Measurements from ENCODE around the gene AFTPH. TPM values are rescaled to one million over a fixed set of nuclear protein-coding genes. Genes with fewer than 3 reads are reported as not detected.
"Not testable (repeated sequence)": the region's sequence is repeated elsewhere in the genome, so short reads cannot be mapped to it uniquely, and the experiment has no call there.

The AFTPH gene
- total RNA-seq, 2 experiments from 2014 or later = 31.1 to 38.9 TPM

- CTCF ChIA-PET = interaction anchor here (0.5 to 4.0 kb wide), 5 partner anchors 10 to 75 kb away, joined by 3 to 15 read pairs (median 4); partner anchors contain the start of gene AFTPH
Observed at GRCh38 chr2:64504774-64505720, 19.1 kb upstream of the AFTPH start.

GRCh38 chr2:64506686-64507085, 17.4 kb upstream of the AFTPH start:
- Mint-ChIP-seq H3K27me3 (peaks cover 3% of the 10 kb centered on the region), H3K9me3 (no peaks in the 10 kb centered on the region), H3K4me1 (no peaks in the 10 kb centered on the region), H3K36me3 (ENCODE audit: low read depth) (no peaks in the 10 kb centered on the region), H3K4me3 (no peak overlapping the region), H3K27ac (no peak overlapping the region)
- CTCF ChIA-PET = interaction anchor here (0.9 kb wide), 1 partner anchor 124 kb away, joined by 3 read pairs; no protein-coding TSS in a partner anchor
- POLR2A ChIA-PET = no interaction called here
- DNase-seq = no peak

More at GRCh38 chr2:64504774-64505720, 19.1 kb upstream of the AFTPH start:
- H3K9me3 Mint-ChIP-seq = no peaks in the 10 kb centered on the region
- no peak overlapping the region for H3K4me3 Mint-ChIP-seq
- peaks cover 7% of the 10 kb centered on the region for H3K4me1 Mint-ChIP-seq
- H3K36me3 Mint-ChIP-seq (ENCODE audit: low read depth) = no peaks in the 10 kb centered on the region
- no peak overlapping the region for H3K27ac Mint-ChIP-seq
- POLR2A ChIA-PET = interaction anchor here (0.7 kb wide), 1 partner anchor 372 kb away, joined by 3 read pairs; no protein-coding TSS in a partner anchor
- DNase-seq = no peak
- H3K27me3 Mint-ChIP-seq = peaks cover 3% of the 10 kb centered on the region

DNA sequence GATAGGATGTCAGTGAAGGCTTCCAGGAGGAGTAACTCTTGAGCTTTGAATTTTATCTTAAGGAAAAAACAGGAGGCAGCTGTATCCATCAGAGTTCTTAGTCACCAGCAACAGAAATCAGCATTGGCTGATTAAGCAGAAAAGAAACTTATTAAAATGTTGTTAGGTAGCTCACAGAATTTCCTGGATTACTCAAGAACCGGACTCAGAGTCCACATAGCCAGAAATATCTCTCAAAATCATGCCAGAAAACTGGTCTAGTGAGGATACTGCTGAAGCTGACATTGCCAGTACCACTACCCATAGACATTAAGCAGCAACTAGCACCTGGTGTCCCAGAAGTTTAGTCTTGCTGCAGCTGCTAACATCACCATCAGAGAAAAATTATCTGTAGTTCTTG, 10.1 kb upstream of the AFTPH start:
- H3K9me3 Mint-ChIP-seq = no peaks in the 10 kb centered on the region
- H3K36me3 Mint-ChIP-seq (ENCODE audit: low read depth) = no peaks in the 10 kb centered on the region
- no peaks in the 10 kb centered on the region for H3K4me1 Mint-ChIP-seq
- no peak overlapping the region for H3K27ac Mint-ChIP-seq
- H3K4me3 Mint-ChIP-seq = no peak overlapping the region
- CTCF ChIA-PET = interaction anchor here (0.9 to 1.6 kb wide), 4 partner anchors 9 to 183 kb away, joined by 3 read pairs; no protein-coding TSS in a partner anchor
- POLR2A ChIA-PET = interaction anchor here (0.6 kb wide), 1 partner anchor 130 kb away, joined by 3 read pairs; no protein-coding TSS in a partner anchor
- DNase-seq = no peak
- peaks cover 33% of the 10 kb centered on the region for H3K27me3 Mint-ChIP-seq

- Mint-ChIP-seq H3K9me3 (no peaks in the 10 kb centered on the region), H3K27me3 (peaks cover 31% of the 10 kb centered on the region), H3K36me3 (ENCODE audit: low read depth) (no peaks in the 10 kb centered on the region), H3K4me3 (no peak overlapping the region), H3K4me1 (no peaks in the 10 kb centered on the region), H3K27ac (no peak overlapping the region)
- ChIA-PET CTCF (interaction anchor here (0.6 to 1.7 kb wide), 5 partner anchors 8 to 185 kb away, joined by 3 read pairs; no protein-coding TSS in a partner anchor), POLR2A (no interaction called here)
- no peak for DNase-seq
Observed at GRCh38 chr2:64515086-64515485, 9.0 kb upstream of the AFTPH start.

- POLR2A ChIA-PET = no interaction called here
Observed at GRCh38 chr2:64516651-64517510, 7.2 kb upstream of the AFTPH start.

DNA sequence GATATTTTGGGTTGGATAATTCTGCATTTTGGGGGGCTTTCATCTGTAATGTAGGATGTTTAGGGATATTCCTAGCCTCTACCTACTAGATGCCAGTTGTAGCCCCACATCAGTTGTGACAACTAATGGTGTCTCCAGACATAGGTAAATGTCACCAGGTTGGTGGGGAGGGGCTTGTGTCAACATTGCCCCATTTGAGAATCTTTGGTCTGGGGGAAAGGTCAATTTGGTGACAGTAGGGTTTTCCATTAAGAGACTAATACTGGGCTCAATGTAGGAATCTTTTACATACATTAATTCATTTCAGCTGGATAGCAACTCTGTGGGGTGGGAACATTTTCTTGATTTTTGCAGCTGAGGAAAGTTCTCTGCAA, 6.6 kb upstream of the AFTPH start:
- Mint-ChIP-seq H3K4me3 (no peak overlapping the region), H3K27me3 (peaks cover 34% of the 10 kb centered on the region), H3K27ac (no peak overlapping the region), H3K36me3 (ENCODE audit: low read depth) (no peaks in the 10 kb centered on the region), H3K9me3 (no peaks in the 10 kb centered on the region), H3K4me1 (peaks cover 1% of the 10 kb centered on the region)
- POLR2A ChIA-PET = no interaction called here
- CTCF ChIA-PET = interaction anchor here (0.5 kb wide), 1 partner anchor 712 kb away, joined by 6 read pairs; no protein-coding TSS in a partner anchor
- no peak for DNase-seq

More at GRCh38 chr2:64516651-64517510, 7.2 kb upstream of the AFTPH start:
- peaks cover 34% of the 10 kb centered on the region for H3K27me3 Mint-ChIP-seq
- H3K4me3 Mint-ChIP-seq = no peak overlapping the region
- H3K9me3 Mint-ChIP-seq = no peaks in the 10 kb centered on the region
- H3K4me1 Mint-ChIP-seq = no peaks in the 10 kb centered on the region
- CTCF ChIA-PET = interaction anchor here (0.5 to 1.7 kb wide), 3 partner anchors 45 to 712 kb away, joined by 3 to 6 read pairs (median 3); no protein-coding TSS in a partner anchor
- no peak overlapping the region for H3K27ac Mint-ChIP-seq
- DNase-seq = no peak
- no peaks in the 10 kb centered on the region for H3K36me3 Mint-ChIP-seq (ENCODE audit: low read depth)

DNA sequence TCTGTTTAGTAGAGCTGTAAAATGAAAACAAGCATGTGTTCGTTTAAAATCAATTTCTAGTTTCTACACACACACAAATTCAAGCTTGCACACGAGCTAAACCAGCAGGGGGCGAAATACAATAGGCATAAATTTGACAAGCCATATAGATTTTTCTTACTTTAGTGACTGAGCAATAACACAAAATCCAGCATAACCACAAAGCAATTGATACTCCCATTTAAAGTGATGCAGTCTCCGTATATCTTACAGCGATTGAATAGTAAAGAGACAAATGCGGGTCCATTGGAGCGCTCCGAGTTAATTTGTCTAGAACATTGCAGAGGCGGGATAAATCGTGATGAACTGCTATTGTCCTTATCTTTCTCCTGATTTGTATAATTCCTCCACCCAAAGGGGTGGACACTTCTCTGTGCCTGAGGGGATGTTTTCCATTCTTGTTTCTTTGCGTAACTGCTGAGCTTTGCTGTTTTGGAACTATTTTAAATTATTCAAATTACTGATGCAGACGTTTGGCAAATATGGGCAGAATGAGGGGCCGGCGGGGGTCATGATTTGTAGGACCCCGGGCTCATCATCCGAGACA, 1.2 kb upstream of the AFTPH start:
- Mint-ChIP-seq H3K27ac (peak overlapping the region; percentile 99), H3K36me3 (ENCODE audit: low read depth) (peaks cover 3% of the 10 kb centered on the region), H3K4me3 (peak overlapping the region; percentile 99), H3K4me1 (peaks cover 33% of the 10 kb centered on the region), H3K9me3 (no peaks in the 10 kb centered on the region), H3K27me3 (peaks cover 5% of the 10 kb centered on the region)
- DNase-seq = peak; percentile 89
- CTCF ChIA-PET = interaction anchor here (0.7 to 2.6 kb wide), 24 partner anchors 9 to 395 kb away, joined by 3 to 15 read pairs (median 3); partner anchors contain the start of gene SERTAD2
- POLR2A ChIA-PET = interaction anchor here (0.6 kb wide), 1 partner anchor 504 kb away, joined by 3 read pairs; no protein-coding TSS in a partner anchor

- H3K27me3 Mint-ChIP-seq = peaks cover 3% of the 10 kb centered on the region
- ChIA-PET CTCF (interaction anchor here (0.5 to 2.6 kb wide), 10 partner anchors 12 to 618 kb away, joined by 3 to 15 read pairs (median 4); no protein-coding TSS in a partner anchor), POLR2A (interaction anchor here (0.6 to 1.1 kb wide), 4 partner anchors 35 to 703 kb away, joined by 3 to 4 read pairs (median 4); partner anchors contain the start of gene ACTR2)
- H3K27ac Mint-ChIP-seq = peak overlapping the region; percentile 99
- H3K4me3 Mint-ChIP-seq = peak overlapping the region; percentile 99
- H3K4me1 Mint-ChIP-seq = peaks cover 45% of the 10 kb centered on the region
- H3K9me3 Mint-ChIP-seq = no peaks in the 10 kb centered on the region
- peaks cover 3% of the 10 kb centered on the region for H3K36me3 Mint-ChIP-seq (ENCODE audit: low read depth)
- DNase-seq = peak; percentile 37
Observed at GRCh38 chr2:64524604-64525316, 632 bp downstream of the AFTPH start.

DNA sequence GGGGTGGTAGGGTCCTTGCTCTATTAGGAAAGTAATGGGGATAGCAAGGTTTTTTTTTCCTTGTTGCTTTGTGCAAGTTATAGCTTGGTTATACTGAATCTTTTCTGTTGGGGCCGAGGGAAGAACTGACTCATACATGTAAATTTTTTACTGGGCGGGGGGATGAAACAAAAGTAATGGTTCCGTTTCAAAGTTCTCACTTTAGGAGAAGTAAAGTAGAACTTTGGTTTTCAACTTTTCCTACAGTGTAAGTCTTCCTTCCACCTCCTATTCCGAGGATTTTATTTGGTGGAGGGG, 1.1 kb downstream of the AFTPH start:
- ChIA-PET CTCF (interaction anchor here (0.5 to 1.2 kb wide), 7 partner anchors 12 to 618 kb away, joined by 3 to 4 read pairs (median 3); no protein-coding TSS in a partner anchor), POLR2A (interaction anchor here (0.6 to 1.0 kb wide), 2 partner anchors 35 to 226 kb away, joined by 4 read pairs; no protein-coding TSS in a partner anchor)
- H3K27ac Mint-ChIP-seq = peak overlapping the region; percentile 99
- H3K4me3 Mint-ChIP-seq = peak overlapping the region; percentile 99
- H3K27me3 Mint-ChIP-seq = peaks cover 3% of the 10 kb centered on the region
- peaks cover 3% of the 10 kb centered on the region for H3K36me3 Mint-ChIP-seq (ENCODE audit: low read depth)
- DNase-seq = peak; percentile 49
- no peaks in the 10 kb centered on the region for H3K9me3 Mint-ChIP-seq
- peaks cover 47% of the 10 kb centered on the region for H3K4me1 Mint-ChIP-seq

DNA sequence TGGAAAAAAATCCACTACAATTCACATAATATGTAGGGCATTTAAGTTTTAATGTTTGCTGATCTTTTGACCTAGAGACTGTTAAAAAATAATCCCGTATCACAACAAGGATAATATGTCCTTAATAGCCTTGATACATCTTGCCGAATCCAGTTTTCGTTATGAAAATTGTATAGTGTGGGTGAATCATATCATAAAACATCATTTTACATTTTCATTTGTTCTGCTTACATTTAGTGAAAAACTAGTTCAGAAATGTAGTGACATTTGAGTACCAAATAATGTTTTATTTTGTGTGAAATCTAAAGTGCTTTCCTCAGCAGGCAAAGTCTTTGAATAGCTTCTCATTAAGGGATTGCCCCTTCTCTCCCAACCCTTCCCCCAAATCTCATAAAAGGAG, 1.9 kb downstream of the AFTPH start:
- Mint-ChIP-seq H3K4me3 (peak overlapping the region; percentile 99), H3K9me3 (no peaks in the 10 kb centered on the region), H3K4me1 (peaks cover 50% of the 10 kb centered on the region), H3K36me3 (ENCODE audit: low read depth) (peaks cover 3% of the 10 kb centered on the region), H3K27ac (peak overlapping the region; percentile 99), H3K27me3 (peaks cover 3% of the 10 kb centered on the region)
- POLR2A ChIA-PET = no interaction called here
- DNase-seq = no peak
- CTCF ChIA-PET = interaction anchor here (1.1 to 1.2 kb wide), 2 partner anchors 18 to 125 kb away, joined by 3 read pairs; no protein-coding TSS in a partner anchor

GRCh38 chr2:64530946-64531345, 6.8 kb downstream of the AFTPH start:
- H3K36me3 Mint-ChIP-seq (ENCODE audit: low read depth); POLR2A ChIA-PET; DNase-seq; H3K4me3 Mint-ChIP-seq; H3K9me3 Mint-ChIP-seq; H3K27me3 Mint-ChIP-seq: not testable (repeated sequence)
- Mint-ChIP-seq H3K27ac (peak overlapping the region; percentile 37), H3K4me1 (peaks cover 58% of the 10 kb centered on the region)
- CTCF ChIA-PET = interaction anchor here (0.6 kb wide), 1 partner anchor 63 kb away, joined by 4 read pairs; no protein-coding TSS in a partner anchor
